Lower leg skin (tissue), 4 donors: ENCODE results near the gene PCDH9. TPM values are rescaled to one million over a fixed set of nuclear protein-coding genes. Genes with fewer than 3 reads are reported as not detected.

Source experiments
- DNase-seq, 2 donors: peaks; one replicate each; pipeline ENCODE4 v3.0.0-alpha.2; 2019; ENCODE audit warnings: low spot score in 2 of 2
- H3K4me3 ChIP-seq: fragments of 200-600 bp; sonication (generic); 2 replicates; pipeline ENCODE4 v1.5.1; 2017; ENCODE audit warnings: mild to moderate bottlenecking, low read depth; ENCODE audit not compliant: poor library complexity, severe bottlenecking
- CTCF ChIP-seq, 3 donors: fragments of 450-650 bp; IDR thresholded peaks; one replicate each; pipeline ENCODE4 v1.5.1; 2016; ENCODE audit warnings: antibody characterized with exemption in 3 of 3, mild to moderate bottlenecking in 3 of 3, moderate library complexity in 2 of 3
- POLR2A ChIP-seq, 2 donors: fragments of 450-650 bp; IDR thresholded peaks; one replicate each; pipeline ENCODE4 v1.6.1; 2016 to 2017; ENCODE audit warnings: antibody characterized with exemption in 2 of 2, mild to moderate bottlenecking in 1 of 2, moderate library complexity in 1 of 2
- WGBS, 2 donors: methylation state at CpG; one replicate each; pipeline ENCODE4 v1.1.5; 2018; 5-methylcytosine and 5-hydroxymethylcytosine counted together
- intact Hi-C: fragments of 100-400 bp; cut with DNase I; formaldehyde crosslinking; loops from one replicate; pipeline ENCODE4 v1.15.0; 2023; ENCODE audit warnings: low total_unique reads
- total RNA-seq, 4 donors: library from RNA; depleted of rRNA; stranded (reverse); fragments of >200 nt; gene quantifications; one replicate each; pipeline ENCODE4 v1.1.0, GENCODE V29; 2016

PCDH9 gene
- total RNA-seq, 4 donors from 2014 or later, result 0.21 to 0.84 (median 0.36) TPM

DNA sequence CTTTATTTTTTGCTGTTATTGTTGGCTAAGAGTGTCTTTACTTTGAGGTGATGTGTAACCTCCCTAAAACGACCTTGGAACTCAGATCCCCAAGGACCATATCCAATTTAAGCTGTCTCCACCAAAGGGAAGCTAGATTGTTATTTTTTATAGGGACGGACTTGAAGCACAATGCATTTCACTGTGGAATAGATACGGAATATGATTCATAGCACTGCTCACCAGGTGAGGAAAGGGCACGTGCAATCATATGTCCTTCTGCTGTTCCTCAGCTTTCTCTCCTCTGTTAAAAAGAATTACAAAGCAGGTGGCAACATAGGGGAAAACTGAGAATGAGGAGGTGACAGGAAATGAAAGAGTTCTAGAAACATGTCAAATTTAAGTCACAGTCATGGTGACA lies 679.0 kb downstream of the PCDH9 start:
- TF ChIP-seq CTCF (IDR thresholded peaks at IDR 0.05) (no peak), POLR2A (IDR thresholded peaks at IDR 0.05) (no peak)
- 65 to 73% methylated on average over 4 of the region's 4 CpGs for WGBS, 2 donors
- DNase-seq, result no peak
- no peak overlapping the region for H3K4me3 ChIP-seq
- intact Hi-C loops, result no loop called here

DNA sequence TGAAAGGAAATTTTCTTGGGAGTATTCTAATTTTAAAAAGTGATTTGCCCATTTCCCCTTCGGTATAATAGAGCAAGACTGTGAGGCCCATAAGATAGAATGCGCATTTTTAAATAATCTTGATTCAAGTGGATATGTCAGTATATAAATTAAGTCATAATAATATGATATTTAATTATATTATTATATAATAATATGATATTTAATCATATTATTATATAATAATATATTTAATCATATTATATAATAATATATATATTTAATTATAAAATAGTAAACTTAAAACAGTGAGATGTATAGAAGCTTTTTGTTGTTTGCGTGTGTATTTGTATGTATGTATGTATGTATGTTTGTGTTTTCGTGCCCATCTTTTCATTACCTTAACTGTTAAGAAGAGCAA lies 682.5 kb downstream of the PCDH9 start:
- TF ChIP-seq POLR2A (IDR thresholded peaks at IDR 0.05), result no peak
- no peak for TF ChIP-seq CTCF (IDR thresholded peaks at IDR 0.05)
- intact Hi-C loops, result no loop called here
- WGBS, 2 donors, result 95 to 96% methylated on average over 4 of the region's 4 CpGs
- no peak for DNase-seq
- H3K4me3 ChIP-seq, result no peak overlapping the region

GRCh38 chr13:66546534-66547379 lies 683.4 kb downstream of the PCDH9 start:
- DNase-seq, result no peak
- WGBS, 2 donors, result 68 to 76% methylated on average over 2 of the region's 2 CpGs
- no peak overlapping the region for H3K4me3 ChIP-seq
- TF ChIP-seq CTCF (IDR thresholded peaks at IDR 0.05), result no peak
- TF ChIP-seq POLR2A (IDR thresholded peaks at IDR 0.05), result no peak
- intact Hi-C loops, result no loop called here

DNA sequence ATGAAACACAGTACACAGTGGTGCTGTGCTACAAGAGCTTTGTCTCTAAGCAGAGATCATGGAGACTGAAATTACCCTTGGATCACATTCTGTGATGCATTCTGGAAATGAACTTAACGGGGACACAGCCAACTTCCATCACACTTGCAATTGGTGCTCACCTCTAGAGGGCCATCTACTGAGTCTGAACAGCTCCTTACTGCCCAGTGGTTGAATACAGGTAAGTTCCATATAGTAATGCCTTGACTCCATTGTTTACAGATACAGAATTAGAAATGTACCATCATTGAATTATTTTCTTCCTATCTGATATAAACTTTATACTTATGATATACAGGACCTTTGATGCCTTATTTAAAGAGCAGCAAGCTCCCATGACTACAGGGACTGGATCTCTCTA lies 686.4 kb downstream of the PCDH9 start:
- no peak for TF ChIP-seq CTCF (IDR thresholded peaks at IDR 0.05)
- no peak for TF ChIP-seq POLR2A (IDR thresholded peaks at IDR 0.05)
- intact Hi-C loops, result no loop called here
- 63 to 67% methylated on average over 1 of the region's 1 CpG for WGBS, 2 donors
- DNase-seq, result no peak
- no peak overlapping the region for H3K4me3 ChIP-seq

DNA sequence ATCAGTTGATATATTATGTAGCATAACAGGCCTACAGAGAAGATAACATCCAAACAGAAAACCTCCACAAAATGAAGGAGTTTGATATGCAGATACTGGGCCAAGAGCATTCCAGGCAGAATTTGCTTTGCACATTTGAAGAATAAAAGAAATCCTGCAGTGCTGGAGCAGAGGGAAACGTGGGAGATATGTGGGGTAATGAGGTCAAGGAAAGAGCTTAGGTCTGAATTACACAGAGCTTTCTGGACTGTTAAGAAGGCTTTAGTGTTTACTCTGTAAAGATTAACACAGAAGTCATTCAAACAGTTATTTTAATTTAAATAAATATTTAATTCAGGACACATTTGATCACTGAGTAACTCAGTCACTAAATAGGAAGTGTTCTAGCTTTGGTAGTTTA lies 692.7 kb downstream of the PCDH9 start:
- no peak overlapping the region for H3K4me3 ChIP-seq
- intact Hi-C loops, result no loop called here
- DNase-seq, result no peak
- whole genome bisulfite sequencing, 2 donors, result 63 to 67% methylated on average over 1 of the region's 1 CpG
- TF ChIP-seq POLR2A (IDR thresholded peaks at IDR 0.05), result no peak
- no peak for TF ChIP-seq CTCF (IDR thresholded peaks at IDR 0.05)

GRCh38 chr13:66536746-66537145 lies 693.4 kb downstream of the PCDH9 start:
- DNase-seq, result no peak
- intact Hi-C loops, result no loop called here
- no peak overlapping the region for H3K4me3 ChIP-seq
- 66 to 74% methylated on average over 3 of the region's 3 CpGs for WGBS, 2 donors
- no peak for TF ChIP-seq POLR2A (IDR thresholded peaks at IDR 0.05)
